Activated CD4-positive, alpha-beta T cell treated with anti-CD3 and anti-CD28 coated beads for 4 hours (primary cell): ENCODE measurements around the gene SURF6.
"Not testable (repeated sequence)": the region's sequence is repeated elsewhere in the genome, so short reads cannot be mapped to it uniquely, and the experiment has no call there.

ENCODE experiments used
- DNase-seq, 2 donors: peaks; one replicate each; pipeline ENCODE4 v3.0.0-alpha.2; 2020

SURF6 gene

GRCh38 chr9:133322701-133323100 lies 13.3 kb downstream of the SURF6 start:
- DNase-seq = no peak

GRCh38 chr9:133321411-133321935 lies 14.5 kb downstream of the SURF6 start:
- no peak for DNase-seq

GRCh38 chr9:133320421-133320881 lies 15.5 kb downstream of the SURF6 start:
- DNase-seq = no peak

DNA sequence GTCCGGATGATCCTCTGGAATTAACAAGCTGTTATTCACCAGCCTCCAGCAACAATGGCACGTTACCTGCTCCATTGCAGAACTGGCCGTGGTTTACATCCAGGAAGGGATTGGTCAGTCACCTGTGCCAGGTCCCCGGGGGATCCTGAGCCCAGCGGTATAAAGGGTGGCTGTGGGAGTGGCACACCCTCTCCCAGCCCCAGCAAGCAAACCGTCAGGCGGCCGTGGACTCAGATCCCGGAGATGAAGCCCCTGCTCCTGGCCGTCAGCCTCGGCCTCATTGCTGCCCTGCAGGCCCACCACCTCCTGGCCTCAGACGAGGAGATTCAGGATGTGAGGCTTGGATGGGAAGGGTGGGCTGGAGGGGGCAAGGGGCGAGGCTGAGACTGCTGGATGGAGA lies 18.4 kb downstream of the SURF6 start:
- not testable (repeated sequence) for DNase-seq

GRCh38 chr9:133315997-133316396 lies 20.0 kb downstream of the SURF6 start:
- no peak for DNase-seq

DNA sequence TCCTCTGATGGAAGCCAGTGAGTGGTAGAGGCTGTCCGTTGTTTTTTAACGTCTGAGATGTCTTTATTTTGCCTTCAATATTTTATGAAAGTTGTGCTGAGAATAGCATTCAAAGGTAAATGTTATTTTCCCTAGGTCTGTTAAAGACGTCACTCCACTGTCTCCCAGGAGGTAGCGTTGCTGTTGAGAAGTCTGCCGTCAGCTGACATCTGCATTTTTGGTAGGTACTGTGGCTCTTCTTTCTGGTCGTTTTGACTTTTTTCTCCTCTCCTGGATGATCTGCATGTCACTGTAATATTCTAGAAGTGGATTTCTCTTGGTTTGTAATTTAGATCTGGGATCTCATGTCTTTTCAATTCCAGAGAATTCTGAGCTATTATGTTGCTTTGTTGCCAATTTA lies 26.4 kb downstream of the SURF6 start:
- no peak for DNase-seq

DNA sequence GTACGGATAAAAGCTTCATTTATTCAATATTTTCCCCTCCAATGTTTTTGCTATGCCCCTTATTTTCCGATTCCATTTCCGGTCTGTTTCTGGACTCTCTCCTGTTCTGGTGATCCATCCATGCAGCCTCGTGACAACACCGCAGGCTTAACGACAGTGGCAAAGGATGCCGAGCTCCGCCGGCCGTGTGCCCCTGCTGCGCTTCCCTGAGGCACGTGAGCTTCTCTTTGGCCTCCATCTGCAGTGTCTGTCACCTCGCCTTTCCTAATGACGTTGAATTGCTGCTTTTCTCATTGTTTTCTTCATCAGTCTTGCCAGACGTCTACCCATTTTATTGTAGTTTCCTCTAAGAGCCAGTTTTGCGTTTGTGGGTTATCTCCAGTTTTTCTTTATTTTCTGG lies 28.7 kb downstream of the SURF6 start:
- no peak for DNase-seq

GRCh38 chr9:133306242-133307204 lies 29.5 kb downstream of the SURF6 start:
- DNase-seq = no peak

DNA sequence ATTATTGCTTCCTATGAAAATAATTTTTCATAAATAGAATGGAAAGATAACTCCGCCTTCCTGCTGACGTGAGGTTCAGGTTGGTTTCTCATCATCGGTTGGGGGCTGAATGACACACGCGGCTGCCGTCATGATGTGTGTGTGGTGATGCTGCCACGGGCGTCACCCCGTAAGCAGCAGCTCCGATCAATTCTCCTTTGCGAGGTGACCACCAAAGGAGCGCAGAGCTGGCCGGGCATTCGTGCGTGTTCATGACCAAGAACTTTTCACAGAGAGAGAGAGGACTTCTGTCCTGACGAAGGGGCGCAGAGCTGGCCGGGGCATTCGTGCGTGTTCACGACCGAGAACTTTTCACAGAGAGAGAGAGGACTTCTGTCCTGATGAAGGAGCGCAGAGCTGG lies 30.3 kb downstream of the SURF6 start:
- no peak for DNase-seq

DNA sequence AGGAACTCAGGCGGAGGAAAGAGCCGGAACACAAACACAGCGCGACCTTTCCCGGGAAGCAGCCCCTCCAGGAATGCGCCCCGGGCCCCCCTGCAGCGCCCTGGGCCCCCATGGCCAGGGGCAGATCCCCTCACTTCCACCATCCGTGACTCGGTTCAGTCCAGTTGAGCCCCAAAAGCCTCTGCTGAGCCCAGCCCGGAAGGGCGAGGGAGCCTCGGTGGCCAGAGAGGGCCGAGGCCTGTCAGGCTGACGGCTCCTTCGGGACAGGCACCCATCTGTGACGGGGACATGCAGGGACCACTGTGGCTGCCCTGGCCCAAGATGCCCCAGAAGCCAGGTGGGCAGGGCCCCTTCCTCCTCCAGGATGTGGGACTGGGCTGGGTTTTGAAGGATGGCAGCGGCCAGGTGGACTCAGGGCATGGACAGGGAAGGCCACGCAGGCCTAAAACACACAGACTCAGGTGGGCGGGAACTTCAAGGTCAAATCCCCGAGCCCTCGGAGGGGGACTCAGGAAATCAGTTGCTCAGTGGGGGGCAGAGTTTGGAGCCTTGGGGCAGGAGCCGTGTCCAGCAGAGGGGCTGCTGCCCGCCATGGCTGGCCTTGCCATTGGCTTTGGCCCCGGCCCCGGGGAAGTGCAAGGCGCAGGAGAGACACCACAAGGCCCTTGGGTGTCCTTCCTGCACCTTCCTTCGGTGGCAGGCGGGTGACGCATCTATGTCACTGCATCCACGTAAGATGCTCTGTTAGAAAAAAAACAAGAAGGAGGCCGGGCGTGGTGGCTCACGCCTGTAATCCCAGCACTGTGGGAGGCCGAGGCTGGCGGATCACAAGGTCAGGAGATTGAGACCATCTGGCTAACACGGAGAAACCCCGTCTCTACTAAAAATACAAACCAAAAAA lies 31.3 kb downstream of the SURF6 start:
- DNase-seq = no peak

GRCh38 chr9:133304158-133304470 lies 31.9 kb downstream of the SURF6 start:
- DNase-seq = no peak

GRCh38 chr9:133303266-133304157 lies 32.5 kb downstream of the SURF6 start:
- DNase-seq = no peak

DNA sequence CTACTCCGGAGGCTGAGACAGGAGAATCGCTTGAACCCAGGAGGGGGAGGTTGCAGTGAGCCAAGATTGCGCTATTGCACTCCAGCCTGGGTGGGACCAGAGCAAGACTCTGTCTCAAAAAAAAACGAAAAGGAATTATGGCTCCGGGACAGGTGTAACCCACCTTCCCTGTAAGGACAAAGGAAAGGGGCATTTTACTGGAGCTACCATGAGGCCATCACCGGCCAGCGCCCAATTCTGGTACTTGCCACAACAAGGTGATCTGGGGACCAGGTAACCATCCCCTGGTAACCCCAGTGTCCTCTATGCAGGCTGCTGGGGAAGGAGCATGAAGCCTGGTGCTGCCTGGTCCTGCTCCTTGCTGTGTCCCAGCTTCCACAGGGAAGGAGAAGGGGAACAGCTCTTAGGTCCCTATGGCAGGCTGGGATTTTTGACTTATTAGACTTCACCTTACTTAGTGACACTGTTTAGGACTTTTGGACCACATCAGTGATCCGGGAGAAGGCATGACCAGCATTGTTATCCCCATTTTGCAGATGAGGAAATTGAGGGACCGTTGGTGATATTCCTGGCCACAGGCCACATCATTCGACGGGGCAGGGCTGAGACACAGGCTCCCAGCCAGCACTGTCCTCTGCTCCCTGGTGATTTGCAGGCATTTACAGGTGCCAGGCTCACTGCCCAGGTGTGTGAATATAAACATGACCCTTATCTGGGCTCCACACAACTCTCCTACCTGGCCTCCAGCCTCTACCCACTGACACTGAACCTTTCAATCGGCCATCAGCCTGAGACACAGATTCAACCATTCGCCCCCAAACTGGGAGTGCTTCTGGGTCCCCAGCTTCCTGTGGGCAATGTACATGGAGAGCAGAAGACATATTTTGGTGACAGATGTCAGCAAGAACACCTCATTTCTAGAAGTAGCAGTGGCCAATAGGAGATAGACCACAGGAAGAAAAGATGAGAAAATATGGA lies 34.4 kb downstream of the SURF6 start:
- DNase-seq = no peak

DNA sequence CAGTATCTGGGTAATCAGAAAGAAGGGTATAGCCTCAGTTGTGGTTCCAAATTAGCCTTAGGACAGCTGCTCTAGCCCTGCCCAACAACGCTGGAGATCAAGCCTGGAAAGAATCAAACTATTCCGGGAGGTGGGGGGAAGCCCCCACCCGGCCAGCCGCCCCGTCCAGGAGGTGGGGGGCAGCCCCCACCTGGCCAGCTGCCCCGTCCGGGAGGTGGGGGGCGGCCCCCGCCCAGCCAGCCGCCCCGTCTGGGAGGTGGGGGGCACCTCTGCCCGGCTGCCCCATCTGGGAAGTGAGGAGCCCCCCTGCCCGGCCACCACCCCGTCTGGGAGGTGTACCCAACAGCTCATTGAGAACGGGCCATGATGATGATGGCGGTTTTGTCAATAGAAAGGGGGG lies 36.0 kb downstream of the SURF6 start:
- DNase-seq = not testable (repeated sequence)

DNA sequence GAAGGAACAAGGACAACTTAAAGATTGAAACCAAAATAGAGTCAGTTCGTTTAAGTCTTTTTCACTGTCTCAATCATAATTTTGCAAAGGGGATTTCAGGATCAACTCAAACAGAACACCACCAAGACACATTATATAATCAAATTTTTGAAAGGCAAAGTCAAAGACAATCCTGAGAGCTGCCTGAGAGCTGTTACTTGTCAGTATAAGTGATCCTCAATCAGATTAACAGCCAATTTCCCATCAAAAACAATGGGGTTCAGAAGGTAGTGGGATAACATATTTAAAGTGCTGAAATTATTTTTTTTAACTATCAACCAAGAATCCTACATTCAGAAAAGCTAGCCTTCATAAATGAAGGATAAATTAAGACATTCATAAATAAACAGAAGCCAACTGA lies 41.7 kb downstream of the SURF6 start:
- no peak for DNase-seq

GRCh38 chr9:133290751-133291302 lies 45.2 kb downstream of the SURF6 start:
- DNase-seq = no peak

GRCh38 chr9:133286523-133286922 lies 49.5 kb downstream of the SURF6 start:
- no peak for DNase-seq

DNA sequence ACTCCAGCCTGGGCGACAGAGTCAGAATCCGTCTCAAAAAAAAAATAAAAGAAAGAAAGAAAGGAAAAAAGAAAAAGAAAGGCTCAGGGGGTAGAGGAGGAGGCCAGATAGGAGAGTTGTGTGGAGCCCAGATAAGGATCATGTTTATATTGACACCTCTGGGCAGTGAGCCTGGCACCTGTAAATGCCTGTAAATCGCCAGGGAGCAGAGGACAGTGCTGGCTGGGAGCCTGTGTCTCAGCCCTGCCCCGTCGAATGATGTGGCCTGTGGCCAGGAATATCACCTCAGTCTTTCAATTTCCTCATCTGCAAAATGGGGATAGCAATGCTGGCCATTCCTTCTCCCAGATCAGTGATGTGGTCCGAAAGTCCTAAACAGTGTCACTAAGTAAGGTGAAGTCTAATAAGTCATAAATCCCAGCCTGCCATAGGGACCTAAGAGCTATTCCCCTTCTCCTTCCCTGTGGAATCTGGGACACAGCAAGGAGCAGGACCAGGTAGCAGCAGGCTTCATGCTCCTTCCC lies 50.7 kb downstream of the SURF6 start:
- no peak for DNase-seq

- DNase-seq = no peak
Measured at GRCh38 chr9:133284362-133284761, 51.6 kb downstream of the SURF6 start.

DNA sequence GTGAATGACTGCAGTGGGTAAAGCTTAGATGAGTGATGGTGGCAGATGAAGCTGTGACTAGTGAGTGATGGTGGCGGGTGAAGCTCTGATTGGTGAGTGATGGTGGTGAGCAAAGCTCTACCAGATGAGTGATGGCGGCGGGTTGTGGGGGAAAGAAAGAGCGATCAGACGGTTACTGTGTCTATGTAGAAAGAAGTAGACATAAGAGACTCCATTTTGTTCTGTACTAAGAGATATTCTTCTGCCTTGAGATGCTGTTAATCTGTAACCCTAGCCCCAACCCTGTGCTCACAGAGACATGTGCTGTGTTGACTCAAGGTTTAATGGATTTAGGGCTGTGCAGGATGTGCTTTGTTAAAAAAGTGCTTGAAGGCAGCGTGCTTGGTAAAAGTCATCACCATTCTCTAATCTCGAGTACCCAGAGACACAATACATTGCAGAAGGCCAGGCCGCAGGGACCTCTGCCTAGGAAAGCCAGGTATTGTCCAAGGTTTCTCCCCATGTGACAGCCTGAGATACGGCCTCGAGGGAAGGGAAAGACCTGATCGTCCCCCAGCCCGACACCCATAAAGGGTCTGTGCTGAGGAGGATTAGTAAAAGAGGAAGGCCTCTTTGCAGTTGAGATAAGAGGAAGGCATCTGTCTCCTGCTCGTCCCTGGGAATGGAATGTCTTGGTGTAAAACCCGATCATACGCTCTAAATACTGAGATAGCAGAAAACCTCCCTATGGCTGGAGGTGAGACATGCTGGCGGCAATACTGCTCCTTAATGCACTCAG lies 52.5 kb downstream of the SURF6 start:
- not testable (repeated sequence) for DNase-seq
